Measurements from ENCODE around the gene DUT.

GRCh38 chr15:48323294-48323693, 7.9 kb upstream of the DUT start:
- TF ChIP-seq CTCF (IDR thresholded peaks at IDR 0.05; ENCODE audit: low read depth, low read length, poor library complexity, severe bottlenecking) (no peak), EZH2phosphoT487 (IDR thresholded peaks at IDR 0.05; ENCODE audit: borderline replicate concordance, low read length) (no peak)

Data from DOHH2 (cell line).